ENCODE measurements around the gene CD200R1.
"Not testable (repeated sequence)": the region's sequence is repeated elsewhere in the genome, so short reads cannot be mapped to it uniquely, and the experiment has no call there.

Gene CD200R1

DNA sequence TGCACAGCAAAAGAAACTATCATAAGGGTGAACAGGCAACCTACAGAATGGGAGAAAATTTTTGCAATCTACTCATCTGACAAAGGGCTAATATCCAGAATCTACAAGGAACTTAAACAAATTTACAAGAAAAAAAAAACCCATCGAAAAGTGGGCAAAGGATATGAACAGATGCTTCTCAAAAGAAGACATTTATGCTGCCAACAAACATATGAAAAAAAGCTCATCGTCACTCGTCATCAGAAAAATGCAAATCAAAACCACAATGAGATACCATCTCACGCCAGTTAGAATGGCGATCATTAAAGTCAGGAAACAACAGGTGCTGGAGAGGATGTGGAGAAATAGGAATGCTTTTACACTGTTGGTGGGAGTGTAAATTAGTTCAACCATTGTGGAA is 55.4 kb downstream of the CD200R1 start:
- H3K27me3 ChIP-seq (ENCODE audit: control insufficient read depth, insufficient read depth, low read length); H3K36me3 ChIP-seq (ENCODE audit: control insufficient read depth, insufficient read depth, low read length); H3K4me1 ChIP-seq (ENCODE audit: control insufficient read depth, insufficient read depth, low read length); H3K9ac ChIP-seq (ENCODE audit: low read length); H3K4me3 ChIP-seq (ENCODE audit: low read length); H3K9me3 ChIP-seq (ENCODE audit: control insufficient read depth, low read length): not testable (repeated sequence)

DNA sequence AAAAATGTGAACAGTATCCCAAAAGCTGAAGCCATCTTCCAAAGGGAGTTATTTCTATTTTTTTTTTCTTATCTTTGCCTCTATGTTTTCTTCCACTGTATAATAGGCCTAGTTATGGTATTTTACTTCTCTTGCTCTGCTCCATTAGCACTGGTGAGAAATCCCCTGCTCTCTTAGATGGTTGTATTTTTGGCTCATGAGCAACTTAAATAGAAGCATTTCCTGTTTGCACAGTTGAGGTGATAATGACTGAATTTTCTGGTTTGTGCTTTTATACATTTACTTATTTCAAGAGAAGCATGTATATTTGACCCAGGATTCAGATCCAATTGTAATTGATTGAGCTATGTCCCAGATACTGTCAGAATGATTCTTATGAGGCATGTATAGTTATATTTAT is 66.7 kb downstream of the CD200R1 start:
- H3K9me3 ChIP-seq (ENCODE audit: control insufficient read depth, low read length), result no peaks in the 10 kb centered on the region
- no peaks in the 10 kb centered on the region for H3K36me3 ChIP-seq (ENCODE audit: control insufficient read depth, insufficient read depth, low read length)
- no peak overlapping the region for H3K9ac ChIP-seq (ENCODE audit: low read length)
- no peaks in the 10 kb centered on the region for H3K27me3 ChIP-seq (ENCODE audit: control insufficient read depth, insufficient read depth, low read length)
- peaks cover 4% of the 10 kb centered on the region for H3K4me1 ChIP-seq (ENCODE audit: control insufficient read depth, insufficient read depth, low read length)
- no peak overlapping the region for H3K4me3 ChIP-seq (ENCODE audit: low read length)

DNA sequence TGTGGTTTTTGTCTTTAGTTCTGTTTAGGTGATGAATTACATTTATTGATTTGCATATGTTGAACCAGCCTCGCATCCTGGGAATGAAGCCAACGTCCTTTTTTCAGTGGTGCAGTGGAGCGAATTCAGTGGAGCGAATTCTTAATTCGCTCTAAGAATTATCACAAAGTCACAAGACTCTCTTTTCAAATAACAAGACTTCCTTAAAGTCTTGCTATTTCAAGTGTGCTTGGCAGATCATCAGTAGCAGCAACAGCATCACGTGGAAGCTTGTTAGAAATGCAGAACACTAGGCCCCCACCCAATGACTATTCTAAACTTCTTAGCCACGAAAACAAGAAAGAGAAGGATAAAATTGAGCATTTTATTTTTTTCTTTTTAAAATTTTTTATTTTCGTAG is 70.1 kb downstream of the CD200R1 start:
- Histone ChIP-seq H3K4me1 (ENCODE audit: control insufficient read depth, insufficient read depth, low read length) (peaks cover 4% of the 10 kb centered on the region), H3K27me3 (ENCODE audit: control insufficient read depth, insufficient read depth, low read length) (no peaks in the 10 kb centered on the region)

DNA sequence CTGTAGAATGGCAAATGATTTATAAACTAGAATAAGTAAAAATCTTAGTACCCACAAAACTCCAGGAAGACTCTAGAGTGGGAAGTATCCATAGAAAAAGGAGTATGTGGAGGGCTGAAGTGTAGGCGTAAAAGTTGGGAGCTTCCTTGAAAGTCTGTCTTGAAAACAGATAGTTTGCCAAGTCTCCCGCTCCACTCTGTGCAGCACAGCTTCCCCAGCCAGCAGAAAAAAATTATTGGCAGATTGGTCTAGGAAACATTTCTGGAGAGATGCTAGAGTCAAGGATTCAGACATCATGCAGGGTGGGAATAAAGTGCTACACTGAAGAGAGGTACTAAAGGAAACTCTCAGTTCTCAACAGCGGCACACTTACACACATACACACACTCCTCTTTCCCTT is 74.8 kb downstream of the CD200R1 start:
- no peaks in the 10 kb centered on the region for H3K27me3 ChIP-seq (ENCODE audit: control insufficient read depth, insufficient read depth, low read length)
- no peak overlapping the region for H3K4me3 ChIP-seq (ENCODE audit: low read length)
- H3K36me3 ChIP-seq (ENCODE audit: control insufficient read depth, insufficient read depth, low read length), result no peaks in the 10 kb centered on the region
- H3K9me3 ChIP-seq (ENCODE audit: control insufficient read depth, low read length), result no peaks in the 10 kb centered on the region
- no peaks in the 10 kb centered on the region for H3K4me1 ChIP-seq (ENCODE audit: control insufficient read depth, insufficient read depth, low read length)
- H3K9ac ChIP-seq (ENCODE audit: low read length), result no peak overlapping the region

More for the DNA sequence above, 70.1 kb downstream of the CD200R1 start:
- Histone ChIP-seq H3K9ac (ENCODE audit: low read length) (no peak overlapping the region), H3K4me3 (ENCODE audit: low read length) (no peak overlapping the region), H3K9me3 (ENCODE audit: control insufficient read depth, low read length) (no peaks in the 10 kb centered on the region), H3K36me3 (ENCODE audit: control insufficient read depth, insufficient read depth, low read length) (no peaks in the 10 kb centered on the region)

DNA sequence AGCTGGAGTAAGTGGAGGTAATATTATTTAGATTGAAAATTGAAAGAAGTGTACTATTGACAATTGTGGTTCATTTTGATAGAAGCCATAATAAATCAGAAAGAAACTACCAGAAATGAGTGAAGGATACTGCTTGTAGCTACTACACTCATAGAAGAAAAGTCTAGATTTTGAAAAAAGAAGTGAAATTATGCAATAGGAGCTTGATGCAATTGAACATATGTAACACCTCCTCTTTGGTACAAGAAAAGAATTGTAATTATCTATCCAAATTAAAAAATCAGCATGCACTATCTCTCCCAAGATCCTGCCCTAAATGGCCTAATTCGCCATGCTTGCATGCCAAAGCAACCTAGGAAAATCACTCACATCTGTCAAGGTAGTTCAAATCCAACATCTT is 77.1 kb downstream of the CD200R1 start:
- no peaks in the 10 kb centered on the region for H3K4me1 ChIP-seq (ENCODE audit: control insufficient read depth, insufficient read depth, low read length)

DNA sequence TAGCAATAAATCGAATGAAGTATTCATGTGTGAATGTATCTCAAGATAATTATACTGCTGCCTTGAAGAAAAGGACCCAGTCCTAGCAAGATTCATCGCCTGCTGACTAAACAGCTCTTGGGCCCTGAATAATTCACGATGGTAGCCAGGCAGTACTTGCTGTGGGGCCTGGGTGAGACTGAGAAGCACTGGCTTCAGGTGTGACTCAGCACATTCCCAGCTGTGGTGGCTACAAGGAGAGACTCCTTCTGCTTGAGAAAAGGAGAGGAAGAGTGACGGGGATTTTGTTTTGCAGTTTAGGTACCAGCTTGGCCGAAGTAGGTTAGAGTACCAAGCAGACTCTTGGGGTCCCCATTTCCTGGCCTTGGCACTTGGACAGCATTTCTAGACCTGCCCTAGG is 80.6 kb downstream of the CD200R1 start:
- Histone ChIP-seq H3K9me3 (ENCODE audit: control insufficient read depth, low read length) (no peaks in the 10 kb centered on the region), H3K4me3 (ENCODE audit: low read length) (no peak overlapping the region), H3K36me3 (ENCODE audit: control insufficient read depth, insufficient read depth, low read length) (no peaks in the 10 kb centered on the region), H3K9ac (ENCODE audit: low read length) (no peak overlapping the region), H3K27me3 (ENCODE audit: control insufficient read depth, insufficient read depth, low read length) (no peaks in the 10 kb centered on the region), H3K4me1 (ENCODE audit: control insufficient read depth, insufficient read depth, low read length) (no peaks in the 10 kb centered on the region)

More for the DNA sequence above, 77.1 kb downstream of the CD200R1 start:
- no peak overlapping the region for H3K9ac ChIP-seq (ENCODE audit: low read length)
- no peaks in the 10 kb centered on the region for H3K36me3 ChIP-seq (ENCODE audit: control insufficient read depth, insufficient read depth, low read length)
- H3K4me3 ChIP-seq (ENCODE audit: low read length), result no peak overlapping the region
- no peaks in the 10 kb centered on the region for H3K9me3 ChIP-seq (ENCODE audit: control insufficient read depth, low read length)
- H3K27me3 ChIP-seq (ENCODE audit: control insufficient read depth, insufficient read depth, low read length), result no peaks in the 10 kb centered on the region

DNA sequence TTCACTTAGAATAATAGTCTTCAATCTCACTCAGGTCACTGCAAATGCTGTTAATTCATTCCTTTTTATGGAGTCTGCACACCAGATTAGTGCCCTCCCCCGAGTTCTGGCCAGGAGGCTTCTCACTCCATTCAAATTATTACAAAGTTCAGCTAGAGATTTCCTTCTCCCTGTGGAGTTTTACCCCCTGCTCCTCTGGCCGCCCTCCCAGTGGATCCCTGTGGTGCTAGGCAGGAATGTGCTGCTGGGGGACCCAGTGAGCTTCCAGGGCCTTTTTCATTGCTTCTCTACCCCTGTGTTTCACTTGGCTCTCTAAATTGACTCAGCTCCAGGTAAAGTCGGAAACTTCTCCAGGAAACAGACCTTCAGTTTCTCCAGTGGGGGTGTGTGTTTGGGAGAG is 85.5 kb downstream of the CD200R1 start:
- Histone ChIP-seq H3K27me3 (ENCODE audit: control insufficient read depth, insufficient read depth, low read length) (no peaks in the 10 kb centered on the region), H3K9ac (ENCODE audit: low read length) (no peak overlapping the region), H3K36me3 (ENCODE audit: control insufficient read depth, insufficient read depth, low read length) (no peaks in the 10 kb centered on the region), H3K4me3 (ENCODE audit: low read length) (no peak overlapping the region), H3K4me1 (ENCODE audit: control insufficient read depth, insufficient read depth, low read length) (no peaks in the 10 kb centered on the region), H3K9me3 (ENCODE audit: control insufficient read depth, low read length) (no peaks in the 10 kb centered on the region)

DNA sequence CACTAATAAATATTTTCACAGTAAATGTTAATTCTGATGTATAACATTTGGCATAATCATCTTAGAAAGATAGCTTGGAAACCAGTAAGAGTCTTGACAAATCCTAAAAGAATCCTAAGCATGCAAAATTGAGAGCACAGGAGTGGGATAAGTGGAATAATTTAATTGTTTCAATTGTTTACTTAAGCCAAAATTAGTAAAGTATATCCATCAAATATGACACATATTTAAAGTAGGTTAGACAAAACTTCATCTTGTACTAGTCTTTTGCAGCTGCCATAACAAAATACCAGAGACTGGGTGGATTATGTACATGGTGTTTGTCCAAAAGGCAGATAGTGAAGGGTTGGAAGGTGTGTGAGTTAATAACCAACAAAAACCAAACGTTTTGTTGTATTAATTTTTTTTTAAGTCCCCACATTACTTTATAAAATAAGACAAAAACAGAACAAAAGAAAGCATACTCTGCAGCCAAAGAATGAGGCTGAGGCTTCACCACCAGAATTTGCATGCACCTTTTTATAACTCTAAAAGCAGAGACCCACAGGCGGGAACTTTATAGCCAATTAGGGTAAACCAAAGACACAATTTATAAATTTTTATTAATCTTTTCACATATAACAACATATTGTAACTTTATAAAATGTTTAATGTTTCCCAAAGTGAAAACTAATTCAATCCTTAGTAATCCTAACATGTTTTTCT is 86.4 kb downstream of the CD200R1 start:
- no peak overlapping the region for H3K4me3 ChIP-seq (ENCODE audit: low read length)
- no peak overlapping the region for H3K9ac ChIP-seq (ENCODE audit: low read length)
- H3K36me3 ChIP-seq (ENCODE audit: control insufficient read depth, insufficient read depth, low read length), result no peaks in the 10 kb centered on the region
- H3K4me1 ChIP-seq (ENCODE audit: control insufficient read depth, insufficient read depth, low read length), result no peaks in the 10 kb centered on the region
- H3K9me3 ChIP-seq (ENCODE audit: control insufficient read depth, low read length), result no peaks in the 10 kb centered on the region
- H3K27me3 ChIP-seq (ENCODE audit: control insufficient read depth, insufficient read depth, low read length), result no peaks in the 10 kb centered on the region

DNA sequence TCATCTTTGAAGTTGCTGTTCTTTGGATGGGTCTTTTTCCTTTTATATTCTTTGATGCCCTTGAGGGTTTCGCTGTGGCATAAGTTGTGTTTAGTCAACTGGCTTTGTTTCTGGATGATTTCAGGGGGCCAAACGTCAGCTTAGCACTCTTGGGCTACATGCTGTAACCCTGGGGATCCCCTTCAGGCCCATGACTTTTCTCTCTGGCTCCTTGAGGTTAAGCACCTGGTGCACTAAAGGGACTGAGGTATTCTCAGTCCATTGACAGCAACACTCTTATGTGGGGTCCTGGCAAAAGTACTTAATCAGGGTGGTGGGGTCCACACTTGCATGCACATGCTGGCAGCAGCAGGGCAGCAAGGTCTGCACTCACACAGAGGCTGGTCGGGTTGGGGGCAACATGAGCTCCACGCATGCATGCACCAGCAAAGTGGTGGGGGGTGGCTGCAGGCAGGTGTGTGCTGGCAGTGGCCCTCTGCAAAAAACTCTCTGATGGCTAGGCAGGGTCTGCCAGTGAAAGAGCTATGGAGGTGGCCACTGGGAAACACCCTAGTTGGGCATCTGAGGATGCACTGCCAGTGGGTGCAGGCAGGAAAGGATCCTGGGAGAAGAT is 90.1 kb downstream of the CD200R1 start:
- H3K9me3 ChIP-seq (ENCODE audit: control insufficient read depth, low read length), result no peaks in the 10 kb centered on the region
- no peaks in the 10 kb centered on the region for H3K4me1 ChIP-seq (ENCODE audit: control insufficient read depth, insufficient read depth, low read length)
- no peaks in the 10 kb centered on the region for H3K27me3 ChIP-seq (ENCODE audit: control insufficient read depth, insufficient read depth, low read length)
- H3K4me3 ChIP-seq (ENCODE audit: low read length), result no peak overlapping the region
- no peak overlapping the region for H3K9ac ChIP-seq (ENCODE audit: low read length)
- H3K36me3 ChIP-seq (ENCODE audit: control insufficient read depth, insufficient read depth, low read length), result no peaks in the 10 kb centered on the region

DNA sequence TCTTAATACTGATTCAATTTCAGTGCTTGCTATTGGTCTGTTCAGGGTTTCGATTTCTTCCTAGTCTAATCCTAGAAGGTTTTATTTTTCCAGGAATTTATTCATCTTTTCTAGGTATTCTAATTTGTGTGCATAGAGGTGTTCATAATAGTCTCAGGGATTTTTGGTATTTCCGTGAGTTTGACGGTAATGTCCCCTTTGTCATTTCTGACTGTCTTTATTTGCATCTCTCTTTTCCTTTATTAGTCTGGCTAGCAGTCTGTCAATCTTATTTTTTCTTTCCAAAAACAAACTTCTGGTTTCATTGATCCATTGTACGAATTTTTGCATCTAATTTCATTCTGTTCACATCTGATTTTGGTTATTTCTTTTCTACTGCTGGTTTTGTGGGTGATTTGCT is 93.0 kb downstream of the CD200R1 start:
- Histone ChIP-seq H3K9ac (ENCODE audit: low read length) (no peak overlapping the region), H3K9me3 (ENCODE audit: control insufficient read depth, low read length) (no peaks in the 10 kb centered on the region), H3K4me1 (ENCODE audit: control insufficient read depth, insufficient read depth, low read length) (no peaks in the 10 kb centered on the region), H3K27me3 (ENCODE audit: control insufficient read depth, insufficient read depth, low read length) (no peaks in the 10 kb centered on the region), H3K4me3 (ENCODE audit: low read length) (no peak overlapping the region), H3K36me3 (ENCODE audit: control insufficient read depth, insufficient read depth, low read length) (no peaks in the 10 kb centered on the region)

DNA sequence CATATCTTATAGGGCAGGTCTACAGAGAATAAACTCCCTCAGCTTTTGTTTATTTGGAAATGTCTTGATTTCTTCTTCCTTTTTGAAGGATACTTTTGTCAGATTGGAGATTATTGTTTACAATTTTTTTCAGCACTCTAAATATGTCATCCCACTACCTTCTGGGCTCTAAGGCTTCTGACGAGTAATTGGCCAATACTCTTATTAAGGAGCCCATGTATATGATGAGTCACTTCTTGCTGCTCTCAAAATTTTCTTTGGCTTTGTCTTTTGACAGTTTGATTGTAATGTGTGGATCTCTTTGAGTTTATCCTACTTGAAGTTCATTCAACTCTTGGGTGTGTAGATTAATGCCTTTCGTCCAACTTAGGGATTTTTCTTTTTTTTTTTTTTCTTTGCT is 99.3 kb downstream of the CD200R1 start:
- Histone ChIP-seq H3K36me3 (ENCODE audit: control insufficient read depth, insufficient read depth, low read length) (no peaks in the 10 kb centered on the region), H3K4me1 (ENCODE audit: control insufficient read depth, insufficient read depth, low read length) (no peaks in the 10 kb centered on the region), H3K9me3 (ENCODE audit: control insufficient read depth, low read length) (no peaks in the 10 kb centered on the region), H3K9ac (ENCODE audit: low read length) (no peak overlapping the region), H3K27me3 (ENCODE audit: control insufficient read depth, insufficient read depth, low read length) (no peaks in the 10 kb centered on the region), H3K4me3 (ENCODE audit: low read length) (no peak overlapping the region)

DNA sequence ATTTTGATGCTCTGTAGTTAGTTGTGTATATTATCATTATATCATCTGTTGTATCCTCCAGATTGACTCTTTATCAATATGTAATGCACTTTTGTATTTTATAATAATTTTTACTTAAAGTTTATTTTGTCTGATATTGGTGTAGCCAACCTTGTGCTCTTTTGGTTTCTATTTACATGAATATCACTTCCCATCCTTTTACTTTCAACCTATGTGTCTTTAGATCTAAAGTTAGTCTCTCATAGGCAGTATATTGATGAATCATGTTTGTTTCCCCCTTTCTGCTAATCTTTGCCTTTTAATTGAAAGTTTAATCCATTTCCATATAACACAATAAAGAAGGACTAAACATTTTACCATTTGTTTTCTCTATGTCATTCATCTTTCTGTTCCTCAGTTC is 100.2 kb downstream of the CD200R1 start:
- H3K27me3 ChIP-seq (ENCODE audit: control insufficient read depth, insufficient read depth, low read length), result no peaks in the 10 kb centered on the region
- no peaks in the 10 kb centered on the region for H3K9me3 ChIP-seq (ENCODE audit: control insufficient read depth, low read length)
- H3K4me3 ChIP-seq (ENCODE audit: low read length), result no peak overlapping the region
- H3K4me1 ChIP-seq (ENCODE audit: control insufficient read depth, insufficient read depth, low read length), result no peaks in the 10 kb centered on the region
- no peaks in the 10 kb centered on the region for H3K36me3 ChIP-seq (ENCODE audit: control insufficient read depth, insufficient read depth, low read length)
- no peak overlapping the region for H3K9ac ChIP-seq (ENCODE audit: low read length)

Measured in mucosa of stomach (tissue), 1 donor.